ENCODE data around the gene RYR2. TPM values are rescaled to one million over a fixed set of nuclear protein-coding genes. Genes with fewer than 3 reads are reported as not detected.

Gene RYR2
- total and polyA plus RNA-seq, 2 of the 8 experiments (the other 6 are each of a cell fraction or from before 2014, with no cell fraction given) = 1.3 to 4.4 TPM

- Histone ChIP-seq H4K8ac (ENCODE audit: extremely low read depth, insufficient read depth, low read length) (no peak overlapping the region), H3K36me3 (ENCODE audit: control insufficient read depth in 2 of 4, insufficient read depth in 4 of 4, low read length in 3 of 4) (no peaks in the 10 kb centered on the region; a peak in 1 of 8 replicates), H3K23me2 (ENCODE audit: low read depth, low read length) (no peaks in the 10 kb centered on the region), H4K91ac (replicated peaks; ENCODE audit: insufficient read length, low read length) (no peak overlapping the region), H3K4me1 (replicated peaks in 1 of 4; ENCODE audit: control insufficient read depth in 3 of 4, insufficient read depth in 4 of 4, low read length in 3 of 4) (no peaks in the 10 kb centered on the region), H4K5ac (ENCODE audit: insufficient read length, low read depth, low read length) (no peak overlapping the region), H3K79me2 (ENCODE audit: control insufficient read depth in 1 of 2, insufficient read depth in 2 of 2, low read length in 2 of 2) (no peaks in the 10 kb centered on the region), H2BK5ac (ENCODE audit: low read depth, low read length) (no peak overlapping the region), H3K9ac (replicated peaks in 1 of 4; ENCODE audit: extremely low read depth in 1 of 4, low read depth in 3 of 4, low read length in 3 of 4) (no peak overlapping the region), H3K4me3 (ENCODE audit: extremely low read depth in 1 of 4, insufficient read depth in 2 of 4, low read depth in 3 of 4, low read length in 4 of 4) (no peak overlapping the region), H3K9me3 (ENCODE audit: insufficient read depth in 2 of 2, low read depth in 1 of 2, low read length in 1 of 2) (no peaks in the 10 kb centered on the region), H3K4ac (replicated peaks; ENCODE audit: insufficient read length, low read depth, low read length) (no peak overlapping the region), H2BK12ac (ENCODE audit: low read depth, low read length) (no peak overlapping the region), H2BK15ac (ENCODE audit: low read length) (no peak overlapping the region), H2AFZ (ENCODE audit: low read length) (no peak overlapping the region), H3K56ac (replicated peaks; ENCODE audit: insufficient read length, low read depth, low read length) (no peak overlapping the region), H4K20me1 (replicated peaks in 1 of 2; ENCODE audit: control insufficient read depth in 1 of 2, insufficient read depth in 2 of 2, low read length in 2 of 2) (no peaks in the 10 kb centered on the region), H3K79me1 (ENCODE audit: low read depth, low read length) (no peaks in the 10 kb centered on the region), H3K14ac (ENCODE audit: insufficient read length) (no peak overlapping the region), H3K4me2 (ENCODE audit: insufficient read depth in 1 of 2, low read depth in 2 of 2, low read length in 2 of 2) (no peak overlapping the region), H3K27ac (ENCODE audit: low read depth, low read length) (no peak overlapping the region), H3K23ac (ENCODE audit: insufficient read length) (no peak overlapping the region), H2BK120ac (replicated peaks; ENCODE audit: low read depth, low read length) (no peak overlapping the region), H2BK20ac (ENCODE audit: low read length) (no peak overlapping the region), H3K18ac (ENCODE audit: extremely low read depth, low read length) (no peak overlapping the region), H2AK5ac (ENCODE audit: low read depth, low read length) (no peak overlapping the region), H3K27me3 (replicated peaks in 1 of 4; ENCODE audit: control insufficient read depth in 3 of 4, extremely low read depth in 1 of 4, insufficient read depth in 3 of 4, low read length in 3 of 4) (no peaks in the 10 kb centered on the region)
- POLR2A ChIA-PET (ENCODE audit: partially characterized antibody) = no interaction called here
- CTCF ChIA-PET (ENCODE audit: partially characterized antibody) = interaction anchor here (0.6 to 1.2 kb wide), 3 partner anchors 95 to 616 kb away, joined by 3 read pairs; no protein-coding TSS in a partner anchor
- 58% methylated on average over 3 of the region's 3 CpGs; no CpG with 5 or more reads in 1 of the 2 experiments for WGBS, 2 experiments (ENCODE audit: extremely low coverage in 1 of 2, insufficient coverage in 1 of 2, insufficient read length in 1 of 2, insufficient replicate concordance in 2 of 2, low coverage in 1 of 2, low lambda C conversion rate in 2 of 2, missing lambda C conversion rate in 1 of 2)
- no peak for FAIRE-seq
- no peak for DNase-seq (ENCODE audit: low read depth in 1 of 2, low spot score in 2 of 2)
- no peak for TF ChIP-seq SIN3A (conservative IDR thresholded peaks at IDR 0.05 in 1 of 2, IDR thresholded peaks at IDR 0.05 in 1 of 2; ENCODE audit: low read depth in 1 of 2, low read length in 2 of 2)
- TF ChIP-seq CHD1 (IDR thresholded peaks at IDR 0.05; ENCODE audit: low read depth, low read length) = no peak
- no peak for TF ChIP-seq CHD2 (IDR thresholded peaks at IDR 0.05; ENCODE audit: low read length)
- TF ChIP-seq EP300 (IDR thresholded peaks at IDR 0.05; ENCODE audit: borderline replicate concordance in 1 of 2, low read depth in 2 of 2, low read length in 2 of 2) = no peak
- no peak for TF ChIP-seq POU5F1 (IDR thresholded peaks at IDR 0.05; ENCODE audit: low read depth, low read length)
- no peak for TF ChIP-seq SP1 (IDR thresholded peaks at IDR 0.05; ENCODE audit: low read depth, low read length)
- TF ChIP-seq TAF1 (IDR thresholded peaks at IDR 0.05; ENCODE audit: low read depth, low read length) = no peak
- no peak for TF ChIP-seq RAD21 (IDR thresholded peaks at IDR 0.05 in 1 of 2, conservative IDR thresholded peaks at IDR 0.05 in 1 of 2; ENCODE audit: low read depth in 2 of 2, low read length in 2 of 2)
- no peak for TF ChIP-seq EGR1 (IDR thresholded peaks at IDR 0.05; ENCODE audit: borderline replicate concordance, low read depth, low read length)
- TF ChIP-seq POLR2AphosphoS5 (IDR thresholded peaks at IDR 0.05; ENCODE audit: low read depth, low read length) = no peak
- no peak for TF ChIP-seq RNF2 (IDR thresholded peaks at IDR 0.05; ENCODE audit: borderline replicate concordance, low read depth, low read length, missing control alignments, poor library complexity, severe bottlenecking)
- no peak for TF ChIP-seq POLR2A (IDR thresholded peaks at IDR 0.05; ENCODE audit: control extremely low read depth in 1 of 2, low read depth in 2 of 2, low read length in 2 of 2)
- TF ChIP-seq RBBP5 (IDR thresholded peaks at IDR 0.05; ENCODE audit: borderline replicate concordance, low read depth, low read length) = no peak
- TF ChIP-seq NRF1 (IDR thresholded peaks at IDR 0.05; ENCODE audit: low read depth, low read length) = no peak
- TF ChIP-seq KDM4A (IDR thresholded peaks at IDR 0.05; ENCODE audit: low read depth, low read length, severe bottlenecking) = no peak
Observed at GRCh38 chr1:237467320-237467719, 425.3 kb downstream of the RYR2 start.
